WTC11 (cell line): ENCODE data around the gene TNNT2. TPM values are rescaled to one million over a fixed set of nuclear protein-coding genes. Genes with fewer than 3 reads are reported as not detected.

Experiments
- EMX1 ChIP-seq: fragments of 250-450 bp; sonication (Bioruptor Pico); IDR thresholded peaks from 2 replicates; pipeline ENCODE4 v1.8.0; 2021; ENCODE audit warnings: mild to moderate bottlenecking
- ESRRA ChIP-seq: sonication (generic); formaldehyde crosslinking; IDR thresholded peaks from 2 replicates; pipeline ENCODE4 v1.8.1; 2022; ENCODE audit warnings: mild to moderate bottlenecking, missing genetic modification reagents, borderline replicate concordance
- FOXJ3 ChIP-seq: sonication (generic); formaldehyde crosslinking; IDR thresholded peaks from 2 replicates; pipeline ENCODE4 v1.9.0; 2021; ENCODE audit warnings: missing genetic modification reagents, mild to moderate bottlenecking, borderline replicate concordance
- GRHL2 ChIP-seq: fragments of 250-450 bp; sonication (Bioruptor Pico); IDR thresholded peaks from 2 replicates; pipeline ENCODE4 v1.8.0; 2022; ENCODE audit warnings: mild to moderate bottlenecking, moderate library complexity; ENCODE audit not compliant: insufficient replicate concordance, severe bottlenecking
- GTF2I ChIP-seq: fragments of 250-450 bp; sonication (Bioruptor Pico); conservative IDR thresholded peaks from 2 replicates; pipeline ENCODE4 v1.4.0; 2021; ENCODE audit warnings: mild to moderate bottlenecking
- KAT7 ChIP-seq: sonication (generic); formaldehyde crosslinking; IDR thresholded peaks from 2 replicates; pipeline ENCODE4 v1.8.1; 2023; ENCODE audit warnings: missing genetic modification reagents, mild to moderate bottlenecking, borderline replicate concordance
- NR3C1 ChIP-seq: sonication (generic); formaldehyde crosslinking; conservative IDR thresholded peaks from 2 replicates; pipeline ENCODE4 v1.8.1; 2023; ENCODE audit warnings: low read depth, mild to moderate bottlenecking, missing genetic modification reagents
- total RNA-seq: library from RNA; stranded (reverse); gene quantifications from 3 replicates; pipeline ENCODE4 v1.2.3, GENCODE V29; 2021
- TF ChIP-seq, protein P1 (sequence below): sonication (generic); formaldehyde crosslinking; conservative IDR thresholded peaks from 2 replicates; pipeline ENCODE4 v1.8.1; 2023; ENCODE audit warnings: mild to moderate bottlenecking, low read depth, missing genetic modification reagents, moderate library complexity
- TF ChIP-seq, protein P2 (sequence below): sonication (generic); formaldehyde crosslinking; IDR thresholded peaks from 2 replicates; pipeline ENCODE4 v1.8.0; 2023; ENCODE audit warnings: mild to moderate bottlenecking, missing genetic modification reagents
- TF ChIP-seq, protein P3 (sequence below): fragments of 250-450 bp; sonication (Bioruptor Pico); IDR thresholded peaks from 2 replicates; pipeline ENCODE4 v1.9.0; 2021; ENCODE audit warnings: mild to moderate bottlenecking
- TF ChIP-seq, protein P4 (sequence below): fragments of 250-450 bp; sonication (Bioruptor Pico); IDR thresholded peaks from 2 replicates; pipeline ENCODE4 v1.9.0; 2021; ENCODE audit warnings: mild to moderate bottlenecking, borderline replicate concordance
- TF ChIP-seq, protein P5 (sequence below): fragments of 250-450 bp; sonication (Bioruptor Pico); IDR thresholded peaks from 2 replicates; pipeline ENCODE4 v1.9.0; 2021; ENCODE audit warnings: moderate library complexity, mild to moderate bottlenecking, inconsistent platforms, borderline replicate concordance
- TF ChIP-seq, protein P6 (sequence below): sonication (generic); formaldehyde crosslinking; IDR thresholded peaks from 2 replicates; pipeline ENCODE4 v1.8.0; 2022; ENCODE audit warnings: mild to moderate bottlenecking, missing genetic modification reagents
- TF ChIP-seq, protein P7 (sequence below): sonication (generic); formaldehyde crosslinking; IDR thresholded peaks from 2 replicates; pipeline ENCODE4 v1.8.1; 2023; ENCODE audit warnings: mild to moderate bottlenecking, missing genetic modification reagents
- TF ChIP-seq, protein P8 (sequence below): sonication (generic); formaldehyde crosslinking; IDR thresholded peaks from 2 replicates; pipeline ENCODE4 v1.8.1; 2022; ENCODE audit warnings: low read depth, mild to moderate bottlenecking, moderate library complexity, missing genetic modification reagents, borderline replicate concordance
- TF ChIP-seq, protein P9 (sequence below): sonication (generic); formaldehyde crosslinking; IDR thresholded peaks from 2 replicates; pipeline ENCODE4 v1.8.0; 2022; ENCODE audit warnings: mild to moderate bottlenecking, missing genetic modification reagents

Gene TNNT2
- total RNA-seq, 1 experiment from 2014 or later = 6.1 TPM

DNA sequence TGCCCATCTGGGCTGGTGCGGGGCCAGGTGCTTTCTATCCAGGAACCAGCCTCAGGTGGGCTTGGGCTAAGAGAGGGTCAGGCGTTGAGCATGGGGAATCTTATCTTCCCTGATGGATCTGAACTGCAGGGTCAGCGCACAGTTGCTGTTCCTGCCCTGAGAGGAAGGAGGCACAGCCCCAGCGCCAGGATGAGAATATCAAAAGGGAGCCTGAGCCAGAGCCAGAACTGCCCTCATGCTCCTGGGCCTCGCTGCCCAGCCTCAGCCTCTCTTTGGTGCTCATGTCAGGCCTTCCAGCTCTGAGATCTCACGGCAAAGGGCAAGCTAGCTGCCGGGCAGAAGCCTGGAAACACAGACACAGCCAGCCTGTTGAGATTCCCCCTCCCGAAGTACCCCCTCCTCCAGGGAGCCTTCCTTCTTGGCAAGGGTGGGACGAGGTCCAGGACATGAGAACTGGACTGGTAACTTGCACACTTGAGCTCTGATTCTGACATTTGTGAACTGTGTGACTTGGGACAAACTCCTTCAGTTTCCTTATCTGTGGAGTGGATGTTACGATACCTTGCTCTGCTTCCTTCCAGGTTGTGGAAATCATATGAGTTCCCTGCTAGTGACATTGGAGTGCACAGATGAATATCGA, 22.9 kb upstream of the TNNT2 start (continued):
- TF ChIP-seq, protein P1, sequence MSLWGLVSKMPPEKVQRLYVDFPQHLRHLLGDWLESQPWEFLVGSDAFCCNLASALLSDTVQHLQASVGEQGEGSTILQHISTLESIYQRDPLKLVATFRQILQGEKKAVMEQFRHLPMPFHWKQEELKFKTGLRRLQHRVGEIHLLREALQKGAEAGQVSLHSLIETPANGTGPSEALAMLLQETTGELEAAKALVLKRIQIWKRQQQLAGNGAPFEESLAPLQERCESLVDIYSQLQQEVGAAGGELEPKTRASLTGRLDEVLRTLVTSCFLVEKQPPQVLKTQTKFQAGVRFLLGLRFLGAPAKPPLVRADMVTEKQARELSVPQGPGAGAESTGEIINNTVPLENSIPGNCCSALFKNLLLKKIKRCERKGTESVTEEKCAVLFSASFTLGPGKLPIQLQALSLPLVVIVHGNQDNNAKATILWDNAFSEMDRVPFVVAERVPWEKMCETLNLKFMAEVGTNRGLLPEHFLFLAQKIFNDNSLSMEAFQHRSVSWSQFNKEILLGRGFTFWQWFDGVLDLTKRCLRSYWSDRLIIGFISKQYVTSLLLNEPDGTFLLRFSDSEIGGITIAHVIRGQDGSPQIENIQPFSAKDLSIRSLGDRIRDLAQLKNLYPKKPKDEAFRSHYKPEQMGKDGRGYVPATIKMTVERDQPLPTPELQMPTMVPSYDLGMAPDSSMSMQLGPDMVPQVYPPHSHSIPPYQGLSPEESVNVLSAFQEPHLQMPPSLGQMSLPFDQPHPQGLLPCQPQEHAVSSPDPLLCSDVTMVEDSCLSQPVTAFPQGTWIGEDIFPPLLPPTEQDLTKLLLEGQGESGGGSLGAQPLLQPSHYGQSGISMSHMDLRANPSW (CRISPR knock-in tag) = no peak
- TF ChIP-seq, protein P2, sequence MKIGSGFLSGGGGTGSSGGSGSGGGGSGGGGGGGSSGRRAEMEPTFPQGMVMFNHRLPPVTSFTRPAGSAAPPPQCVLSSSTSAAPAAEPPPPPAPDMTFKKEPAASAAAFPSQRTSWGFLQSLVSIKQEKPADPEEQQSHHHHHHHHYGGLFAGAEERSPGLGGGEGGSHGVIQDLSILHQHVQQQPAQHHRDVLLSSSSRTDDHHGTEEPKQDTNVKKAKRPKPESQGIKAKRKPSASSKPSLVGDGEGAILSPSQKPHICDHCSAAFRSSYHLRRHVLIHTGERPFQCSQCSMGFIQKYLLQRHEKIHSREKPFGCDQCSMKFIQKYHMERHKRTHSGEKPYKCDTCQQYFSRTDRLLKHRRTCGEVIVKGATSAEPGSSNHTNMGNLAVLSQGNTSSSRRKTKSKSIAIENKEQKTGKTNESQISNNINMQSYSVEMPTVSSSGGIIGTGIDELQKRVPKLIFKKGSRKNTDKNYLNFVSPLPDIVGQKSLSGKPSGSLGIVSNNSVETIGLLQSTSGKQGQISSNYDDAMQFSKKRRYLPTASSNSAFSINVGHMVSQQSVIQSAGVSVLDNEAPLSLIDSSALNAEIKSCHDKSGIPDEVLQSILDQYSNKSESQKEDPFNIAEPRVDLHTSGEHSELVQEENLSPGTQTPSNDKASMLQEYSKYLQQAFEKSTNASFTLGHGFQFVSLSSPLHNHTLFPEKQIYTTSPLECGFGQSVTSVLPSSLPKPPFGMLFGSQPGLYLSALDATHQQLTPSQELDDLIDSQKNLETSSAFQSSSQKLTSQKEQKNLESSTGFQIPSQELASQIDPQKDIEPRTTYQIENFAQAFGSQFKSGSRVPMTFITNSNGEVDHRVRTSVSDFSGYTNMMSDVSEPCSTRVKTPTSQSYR = no peak
- TF ChIP-seq, protein P3, sequence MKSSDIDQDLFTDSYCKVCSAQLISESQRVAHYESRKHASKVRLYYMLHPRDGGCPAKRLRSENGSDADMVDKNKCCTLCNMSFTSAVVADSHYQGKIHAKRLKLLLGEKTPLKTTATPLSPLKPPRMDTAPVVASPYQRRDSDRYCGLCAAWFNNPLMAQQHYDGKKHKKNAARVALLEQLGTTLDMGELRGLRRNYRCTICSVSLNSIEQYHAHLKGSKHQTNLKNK (CRISPR knock-in tag) = no peak
- TF ChIP-seq GRHL2 (CRISPR knock-in tag) = no peak
- TF ChIP-seq KAT7 = no peak
- TF ChIP-seq, protein P4, sequence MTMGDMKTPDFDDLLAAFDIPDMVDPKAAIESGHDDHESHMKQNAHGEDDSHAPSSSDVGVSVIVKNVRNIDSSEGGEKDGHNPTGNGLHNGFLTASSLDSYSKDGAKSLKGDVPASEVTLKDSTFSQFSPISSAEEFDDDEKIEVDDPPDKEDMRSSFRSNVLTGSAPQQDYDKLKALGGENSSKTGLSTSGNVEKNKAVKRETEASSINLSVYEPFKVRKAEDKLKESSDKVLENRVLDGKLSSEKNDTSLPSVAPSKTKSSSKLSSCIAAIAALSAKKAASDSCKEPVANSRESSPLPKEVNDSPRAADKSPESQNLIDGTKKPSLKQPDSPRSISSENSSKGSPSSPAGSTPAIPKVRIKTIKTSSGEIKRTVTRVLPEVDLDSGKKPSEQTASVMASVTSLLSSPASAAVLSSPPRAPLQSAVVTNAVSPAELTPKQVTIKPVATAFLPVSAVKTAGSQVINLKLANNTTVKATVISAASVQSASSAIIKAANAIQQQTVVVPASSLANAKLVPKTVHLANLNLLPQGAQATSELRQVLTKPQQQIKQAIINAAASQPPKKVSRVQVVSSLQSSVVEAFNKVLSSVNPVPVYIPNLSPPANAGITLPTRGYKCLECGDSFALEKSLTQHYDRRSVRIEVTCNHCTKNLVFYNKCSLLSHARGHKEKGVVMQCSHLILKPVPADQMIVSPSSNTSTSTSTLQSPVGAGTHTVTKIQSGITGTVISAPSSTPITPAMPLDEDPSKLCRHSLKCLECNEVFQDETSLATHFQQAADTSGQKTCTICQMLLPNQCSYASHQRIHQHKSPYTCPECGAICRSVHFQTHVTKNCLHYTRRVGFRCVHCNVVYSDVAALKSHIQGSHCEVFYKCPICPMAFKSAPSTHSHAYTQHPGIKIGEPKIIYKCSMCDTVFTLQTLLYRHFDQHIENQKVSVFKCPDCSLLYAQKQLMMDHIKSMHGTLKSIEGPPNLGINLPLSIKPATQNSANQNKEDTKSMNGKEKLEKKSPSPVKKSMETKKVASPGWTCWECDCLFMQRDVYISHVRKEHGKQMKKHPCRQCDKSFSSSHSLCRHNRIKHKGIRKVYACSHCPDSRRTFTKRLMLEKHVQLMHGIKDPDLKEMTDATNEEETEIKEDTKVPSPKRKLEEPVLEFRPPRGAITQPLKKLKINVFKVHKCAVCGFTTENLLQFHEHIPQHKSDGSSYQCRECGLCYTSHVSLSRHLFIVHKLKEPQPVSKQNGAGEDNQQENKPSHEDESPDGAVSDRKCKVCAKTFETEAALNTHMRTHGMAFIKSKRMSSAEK = no peak
- TF ChIP-seq, protein P5, sequence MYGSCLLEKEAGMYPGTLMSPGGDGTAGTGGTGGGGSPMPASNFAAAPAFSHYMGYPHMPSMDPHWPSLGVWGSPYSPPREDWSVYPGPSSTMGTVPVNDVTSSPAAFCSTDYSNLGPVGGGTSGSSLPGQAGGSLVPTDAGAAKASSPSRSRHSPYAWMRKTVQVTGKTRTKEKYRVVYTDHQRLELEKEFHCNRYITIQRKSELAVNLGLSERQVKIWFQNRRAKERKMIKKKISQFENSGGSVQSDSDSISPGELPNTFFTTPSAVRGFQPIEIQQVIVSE (CRISPR knock-in tag) = no peak
- TF ChIP-seq, protein P6, sequence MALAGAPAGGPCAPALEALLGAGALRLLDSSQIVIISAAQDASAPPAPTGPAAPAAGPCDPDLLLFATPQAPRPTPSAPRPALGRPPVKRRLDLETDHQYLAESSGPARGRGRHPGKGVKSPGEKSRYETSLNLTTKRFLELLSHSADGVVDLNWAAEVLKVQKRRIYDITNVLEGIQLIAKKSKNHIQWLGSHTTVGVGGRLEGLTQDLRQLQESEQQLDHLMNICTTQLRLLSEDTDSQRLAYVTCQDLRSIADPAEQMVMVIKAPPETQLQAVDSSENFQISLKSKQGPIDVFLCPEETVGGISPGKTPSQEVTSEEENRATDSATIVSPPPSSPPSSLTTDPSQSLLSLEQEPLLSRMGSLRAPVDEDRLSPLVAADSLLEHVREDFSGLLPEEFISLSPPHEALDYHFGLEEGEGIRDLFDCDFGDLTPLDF (CRISPR knock-in tag) = no peak
- no peak for TF ChIP-seq ESRRA (CRISPR knock-in tag)
- no peak for TF ChIP-seq GTF2I (CRISPR knock-in tag)
- TF ChIP-seq, protein P7, sequence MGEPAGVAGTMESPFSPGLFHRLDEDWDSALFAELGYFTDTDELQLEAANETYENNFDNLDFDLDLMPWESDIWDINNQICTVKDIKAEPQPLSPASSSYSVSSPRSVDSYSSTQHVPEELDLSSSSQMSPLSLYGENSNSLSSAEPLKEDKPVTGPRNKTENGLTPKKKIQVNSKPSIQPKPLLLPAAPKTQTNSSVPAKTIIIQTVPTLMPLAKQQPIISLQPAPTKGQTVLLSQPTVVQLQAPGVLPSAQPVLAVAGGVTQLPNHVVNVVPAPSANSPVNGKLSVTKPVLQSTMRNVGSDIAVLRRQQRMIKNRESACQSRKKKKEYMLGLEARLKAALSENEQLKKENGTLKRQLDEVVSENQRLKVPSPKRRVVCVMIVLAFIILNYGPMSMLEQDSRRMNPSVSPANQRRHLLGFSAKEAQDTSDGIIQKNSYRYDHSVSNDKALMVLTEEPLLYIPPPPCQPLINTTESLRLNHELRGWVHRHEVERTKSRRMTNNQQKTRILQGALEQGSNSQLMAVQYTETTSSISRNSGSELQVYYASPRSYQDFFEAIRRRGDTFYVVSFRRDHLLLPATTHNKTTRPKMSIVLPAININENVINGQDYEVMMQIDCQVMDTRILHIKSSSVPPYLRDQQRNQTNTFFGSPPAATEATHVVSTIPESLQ = no peak
- TF ChIP-seq NR3C1 = no peak
- TF ChIP-seq FOXJ3 = no peak
- TF ChIP-seq, protein P8, sequence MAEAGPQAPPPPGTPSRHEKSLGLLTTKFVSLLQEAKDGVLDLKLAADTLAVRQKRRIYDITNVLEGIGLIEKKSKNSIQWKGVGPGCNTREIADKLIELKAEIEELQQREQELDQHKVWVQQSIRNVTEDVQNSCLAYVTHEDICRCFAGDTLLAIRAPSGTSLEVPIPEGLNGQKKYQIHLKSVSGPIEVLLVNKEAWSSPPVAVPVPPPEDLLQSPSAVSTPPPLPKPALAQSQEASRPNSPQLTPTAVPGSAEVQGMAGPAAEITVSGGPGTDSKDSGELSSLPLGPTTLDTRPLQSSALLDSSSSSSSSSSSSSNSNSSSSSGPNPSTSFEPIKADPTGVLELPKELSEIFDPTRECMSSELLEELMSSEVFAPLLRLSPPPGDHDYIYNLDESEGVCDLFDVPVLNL = no peak
- no peak for TF ChIP-seq EMX1
- TF ChIP-seq, protein P9, sequence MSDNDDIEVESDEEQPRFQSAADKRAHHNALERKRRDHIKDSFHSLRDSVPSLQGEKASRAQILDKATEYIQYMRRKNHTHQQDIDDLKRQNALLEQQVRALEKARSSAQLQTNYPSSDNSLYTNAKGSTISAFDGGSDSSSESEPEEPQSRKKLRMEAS = no peak
